ENCODE results near the gene DOCK2.

- no peak for TF ChIP-seq EZH2 (IDR thresholded peaks at IDR 0.05)
- no peak for TF ChIP-seq POLR2AphosphoS5 (IDR thresholded peaks at IDR 0.05; ENCODE audit: borderline replicate concordance, low read depth, low read length)
- TF ChIP-seq FOXP2 (optimal IDR thresholded peaks at IDR 0.05; ENCODE audit: control extremely low read depth, extremely low read length, insufficient read depth), result no peak
Measured at GRCh38 chr5:169667896-169668674, 31.0 kb downstream of the DOCK2 start.
